ENCODE results near the gene SH2D6.

The SH2D6 gene

GRCh38 chr2:85453571-85453970 is 35.1 kb downstream of the SH2D6 start:
- no peak overlapping the region for H2AFZ ChIP-seq (ENCODE audit: low read length)
- H3K79me2 ChIP-seq (ENCODE audit: low read length), result no peaks in the 10 kb centered on the region
- no peaks in the 10 kb centered on the region for H3K36me3 ChIP-seq (replicated peaks; ENCODE audit: insufficient read depth, low read length)
- TF ChIP-seq EZH2phosphoT487 (IDR thresholded peaks at IDR 0.05; ENCODE audit: low read length), result no peak
- TF ChIP-seq CTCF (IDR thresholded peaks at IDR 0.05; ENCODE audit: low read length), result no peak
- TF ChIP-seq EZH2 (optimal IDR thresholded peaks at IDR 0.05; ENCODE audit: low read depth, low read length), result no peak
- H3K9me3 ChIP-seq (replicated peaks; ENCODE audit: insufficient read depth, low read length), result no peaks in the 10 kb centered on the region
- H3K27ac ChIP-seq (ENCODE audit: low read length), result no peak overlapping the region
- H3K27me3 ChIP-seq (replicated peaks; ENCODE audit: insufficient read depth, low read length), result no peaks in the 10 kb centered on the region
- no peak overlapping the region for H3K9ac ChIP-seq (ENCODE audit: low read length)
- no peak overlapping the region for H3K4me3 ChIP-seq (ENCODE audit: low read length)
- H3K4me2 ChIP-seq (ENCODE audit: low read depth, low read length), result no peak overlapping the region
- no peaks in the 10 kb centered on the region for H3K9me2 ChIP-seq (replicated peaks; ENCODE audit: insufficient read depth, low read length)
- no peaks in the 10 kb centered on the region for H4K20me1 ChIP-seq (ENCODE audit: insufficient read depth, low read length)
- no peak for DNase-seq
- no peaks in the 10 kb centered on the region for H3F3A ChIP-seq (ENCODE audit: insufficient read depth, low read length)
- H3K4me1 ChIP-seq (ENCODE audit: low read length), result no peaks in the 10 kb centered on the region

- no peaks in the 10 kb centered on the region for H3K9me3 ChIP-seq (replicated peaks; ENCODE audit: insufficient read depth, low read length)
- H3K4me1 ChIP-seq (ENCODE audit: low read length), result no peaks in the 10 kb centered on the region
- H4K20me1 ChIP-seq (ENCODE audit: insufficient read depth, low read length), result no peaks in the 10 kb centered on the region
- no peak for DNase-seq
- H3K9ac ChIP-seq (ENCODE audit: low read length), result no peak overlapping the region
- no peak overlapping the region for H2AFZ ChIP-seq (ENCODE audit: low read length)
- H3K9me2 ChIP-seq (replicated peaks; ENCODE audit: insufficient read depth, low read length), result no peaks in the 10 kb centered on the region
- H3K4me3 ChIP-seq (ENCODE audit: low read length), result no peak overlapping the region
- no peak overlapping the region for H3K27ac ChIP-seq (ENCODE audit: low read length)
- H3K27me3 ChIP-seq (replicated peaks; ENCODE audit: insufficient read depth, low read length), result no peaks in the 10 kb centered on the region
- no peaks in the 10 kb centered on the region for H3F3A ChIP-seq (ENCODE audit: insufficient read depth, low read length)
- TF ChIP-seq EZH2 (optimal IDR thresholded peaks at IDR 0.05; ENCODE audit: low read depth, low read length), result no peak
- no peak for TF ChIP-seq CTCF (IDR thresholded peaks at IDR 0.05; ENCODE audit: low read length)
- TF ChIP-seq EZH2phosphoT487 (IDR thresholded peaks at IDR 0.05; ENCODE audit: low read length), result no peak
- no peak overlapping the region for H3K4me2 ChIP-seq (ENCODE audit: low read depth, low read length)
- H3K36me3 ChIP-seq (replicated peaks; ENCODE audit: insufficient read depth, low read length), result no peaks in the 10 kb centered on the region
- H3K79me2 ChIP-seq (ENCODE audit: low read length), result no peaks in the 10 kb centered on the region
Measured at GRCh38 chr2:85455552-85456090, 37.1 kb downstream of the SH2D6 start.

- Histone ChIP-seq H3K4me1 (ENCODE audit: low read length) (no peaks in the 10 kb centered on the region), H3F3A (ENCODE audit: insufficient read depth, low read length) (no peaks in the 10 kb centered on the region), H3K4me2 (ENCODE audit: low read depth, low read length) (no peak overlapping the region), H3K4me3 (ENCODE audit: low read length) (no peak overlapping the region), H4K20me1 (ENCODE audit: insufficient read depth, low read length) (no peaks in the 10 kb centered on the region), H3K27me3 (replicated peaks; ENCODE audit: insufficient read depth, low read length) (no peaks in the 10 kb centered on the region), H3K9me3 (replicated peaks; ENCODE audit: insufficient read depth, low read length) (no peaks in the 10 kb centered on the region), H3K9ac (ENCODE audit: low read length) (no peak overlapping the region), H3K36me3 (replicated peaks; ENCODE audit: insufficient read depth, low read length) (no peaks in the 10 kb centered on the region), H3K79me2 (ENCODE audit: low read length) (no peaks in the 10 kb centered on the region), H3K9me2 (replicated peaks; ENCODE audit: insufficient read depth, low read length) (no peaks in the 10 kb centered on the region), H2AFZ (ENCODE audit: low read length) (no peak overlapping the region), H3K27ac (ENCODE audit: low read length) (no peak overlapping the region)
- DNase-seq, result no peak
- TF ChIP-seq CTCF (IDR thresholded peaks at IDR 0.05; ENCODE audit: low read length) (no peak), EZH2 (optimal IDR thresholded peaks at IDR 0.05; ENCODE audit: low read depth, low read length) (no peak), EZH2phosphoT487 (IDR thresholded peaks at IDR 0.05; ENCODE audit: low read length) (no peak)
Measured at GRCh38 chr2:85457043-85457442, 38.5 kb downstream of the SH2D6 start.

Data from MM.1S (cell line).